Left ventricle myocardium superior (tissue), 1 donor: ENCODE measurements around the gene PPP1CA. TPM values are rescaled to one million over a fixed set of nuclear protein-coding genes. Genes with fewer than 3 reads are reported as not detected.

Experiments used
- ATAC-seq: fragments of 200-7000 bp; cut with Tn5 transposase; one replicate; pipeline ENCODE4 v1.9.1; 2020; ENCODE audit warnings: mild to moderate bottlenecking, moderate library complexity
- DNase-seq: peaks from one replicate; pipeline ENCODE4 v3.0.0-alpha.2; 2020
- intact Hi-C: fragments of 100-400 bp; cut with micrococcal nuclease; formaldehyde crosslinking; loops from one replicate; pipeline ENCODE4 v1.11.0; 2022
- total RNA-seq: library from RNA; stranded (reverse); fragmentation: NEBNext Ultra II Directional; extraction: Animal tissue kit (Norgen Biotek cat#: 25700); gene quantifications from one replicate; pipeline ENCODE4 v1.2.1, GENCODE V29; 2021
- donor health status: DM: no; HTN: yes; CAD: no; lungs with severe emphysema.

Gene PPP1CA
- total RNA-seq, 1 donor from 2014 or later = 106 TPM

DNA sequence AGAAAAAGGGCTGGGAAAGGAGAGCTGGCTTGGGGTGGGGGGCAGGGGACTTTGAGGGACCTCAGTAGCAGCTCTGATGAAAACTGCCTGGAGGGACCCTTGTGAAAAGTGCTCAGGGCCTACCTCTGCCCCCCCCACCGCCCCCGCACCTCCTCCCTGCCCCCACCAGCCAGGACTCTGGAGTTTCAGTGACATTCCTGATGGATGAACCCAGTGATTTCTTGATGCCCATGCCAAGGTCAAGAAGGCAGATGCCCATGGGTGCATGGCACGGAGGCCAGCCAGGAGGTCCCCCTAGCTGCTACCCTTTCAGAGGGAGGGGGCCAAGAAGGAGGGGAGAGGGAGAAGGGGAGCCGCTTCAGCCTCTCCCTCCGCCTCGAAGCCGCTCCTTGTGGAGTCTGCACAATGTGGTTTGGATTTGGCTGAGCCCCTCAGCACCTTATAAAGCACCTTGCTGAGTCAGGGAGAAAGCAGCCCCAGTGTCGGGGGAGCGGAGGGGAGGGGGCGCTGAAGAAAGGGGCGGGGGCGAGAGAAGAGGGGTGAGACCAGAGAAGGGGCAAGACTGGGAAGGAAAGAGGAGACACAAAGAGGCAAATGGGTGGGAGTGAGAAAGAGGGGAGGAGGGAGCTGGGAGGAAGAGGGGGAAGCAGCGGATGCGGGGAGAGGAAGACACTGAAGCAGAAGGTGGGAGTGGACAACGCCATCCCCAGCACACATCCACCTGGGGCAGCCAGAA, 26.2 kb downstream of the PPP1CA start:
- intact Hi-C loops = no loop called here
- no peak for ATAC-seq
- no peak for DNase-seq

DNA sequence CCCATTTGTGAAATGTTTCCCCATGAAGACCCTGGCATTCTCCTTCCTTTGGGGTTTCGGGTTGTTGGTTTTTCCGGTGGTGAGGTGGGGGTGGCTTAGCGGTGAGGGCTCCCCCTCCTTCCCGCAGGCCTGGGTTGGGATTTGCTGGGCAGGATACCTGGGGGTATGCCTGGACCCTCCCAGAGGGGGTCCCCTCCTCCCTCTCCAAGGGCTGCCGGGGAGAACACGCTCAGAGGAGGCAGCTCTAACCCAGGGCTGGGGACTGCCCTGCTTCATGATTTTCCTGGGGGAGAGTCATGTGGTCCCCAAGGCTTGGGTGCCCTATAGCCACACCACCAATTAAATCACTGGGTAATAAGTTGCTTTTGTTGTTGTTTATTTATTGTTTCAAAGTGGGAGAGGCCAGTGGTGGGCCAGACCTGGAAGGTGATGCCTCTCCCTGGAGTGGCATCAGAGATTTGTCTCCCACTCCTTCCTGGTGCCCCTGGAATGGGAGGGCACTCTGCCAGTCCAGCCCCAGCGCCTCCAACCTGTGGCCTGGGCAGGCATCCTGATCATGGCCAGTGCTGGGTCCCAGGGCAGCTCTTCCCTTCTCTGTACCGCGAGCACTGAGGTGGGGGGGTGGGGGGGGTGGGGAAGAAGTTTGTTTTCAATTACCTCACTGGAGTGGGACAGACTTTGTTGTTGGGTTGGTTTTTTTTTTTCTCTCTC, 26.9 kb downstream of the PPP1CA start:
- intact Hi-C loops = no loop called here
- DNase-seq (no peak), ATAC-seq (no peak)

- ATAC-seq (peak; percentile 58), DNase-seq (peak; percentile 68)
- intact Hi-C loops = no loop called here
Measured at GRCh38 chr11:67373648-67374570, 27.7 kb downstream of the PPP1CA start.

- intact Hi-C loops = no loop called here
- DNase-seq (peak; percentile 81), ATAC-seq (peak; percentile 74)
Measured at GRCh38 chr11:67372993-67373647, 28.5 kb downstream of the PPP1CA start, which contains the start of gene CLCF1. CLCF1 (minus strand) TSS chr11:67373598; CDS start chr11:67373539, 59 bp downstream.

DNA sequence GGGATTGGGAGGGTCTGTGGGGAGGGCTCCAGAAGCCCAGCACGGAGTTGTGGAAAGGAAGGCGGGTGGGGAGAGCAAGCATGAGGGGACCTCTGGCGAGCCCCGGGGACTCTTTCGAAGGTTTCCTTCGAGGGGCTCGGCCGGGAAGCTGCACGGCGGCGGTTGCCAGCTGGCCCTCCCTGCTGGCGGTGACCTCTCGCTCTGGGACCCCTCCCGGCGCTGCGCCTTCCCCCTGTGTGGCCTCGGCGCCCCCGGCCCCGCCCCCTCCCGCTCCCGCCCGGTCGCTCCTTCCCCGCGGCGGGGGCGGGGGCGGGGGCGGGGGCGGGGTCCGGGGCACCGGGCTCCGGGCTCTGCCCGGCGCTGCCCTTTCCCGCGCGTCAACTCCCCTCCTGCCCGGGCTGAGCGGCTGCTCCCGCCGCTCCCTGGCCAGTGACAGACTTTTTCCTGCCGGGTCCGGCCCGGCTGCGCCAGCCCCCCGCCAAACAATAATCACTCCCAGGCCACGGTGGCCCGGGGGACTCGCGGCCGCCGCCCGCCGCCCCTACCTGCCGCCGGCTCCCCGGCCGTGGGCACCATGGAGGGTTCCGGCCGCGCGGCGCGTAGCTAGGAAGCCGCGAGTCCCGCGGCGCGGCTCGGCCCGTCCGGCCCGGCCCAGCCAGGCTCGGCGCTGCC, 29.2 kb downstream of the PPP1CA start:
- intact Hi-C loops = no loop called here
- DNase-seq = peak; percentile 67
- peak; percentile 29 for ATAC-seq

DNA sequence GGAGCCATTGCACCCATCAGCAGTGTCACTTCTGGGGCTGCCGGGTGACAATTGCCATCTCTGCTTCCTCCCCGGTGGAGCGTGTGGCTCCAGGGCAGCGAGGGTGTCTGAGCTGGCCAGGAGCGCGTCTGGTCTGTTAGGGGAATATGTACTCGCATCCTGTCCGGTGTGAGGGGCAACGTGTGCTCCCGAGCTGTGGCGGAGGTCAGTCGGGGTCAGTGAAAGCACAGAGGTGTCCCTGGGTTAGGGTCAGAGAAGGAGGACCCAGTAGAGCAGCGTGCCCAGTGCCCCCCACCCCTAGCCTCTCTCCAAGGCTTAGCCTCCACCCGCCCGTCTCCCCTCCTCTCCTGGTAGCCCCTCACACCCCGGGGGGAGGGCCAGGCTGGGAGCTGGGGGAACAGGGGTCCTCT, 29.7 kb downstream of the PPP1CA start:
- ATAC-seq (no peak), DNase-seq (no peak)
- intact Hi-C loops = no loop called here

DNA sequence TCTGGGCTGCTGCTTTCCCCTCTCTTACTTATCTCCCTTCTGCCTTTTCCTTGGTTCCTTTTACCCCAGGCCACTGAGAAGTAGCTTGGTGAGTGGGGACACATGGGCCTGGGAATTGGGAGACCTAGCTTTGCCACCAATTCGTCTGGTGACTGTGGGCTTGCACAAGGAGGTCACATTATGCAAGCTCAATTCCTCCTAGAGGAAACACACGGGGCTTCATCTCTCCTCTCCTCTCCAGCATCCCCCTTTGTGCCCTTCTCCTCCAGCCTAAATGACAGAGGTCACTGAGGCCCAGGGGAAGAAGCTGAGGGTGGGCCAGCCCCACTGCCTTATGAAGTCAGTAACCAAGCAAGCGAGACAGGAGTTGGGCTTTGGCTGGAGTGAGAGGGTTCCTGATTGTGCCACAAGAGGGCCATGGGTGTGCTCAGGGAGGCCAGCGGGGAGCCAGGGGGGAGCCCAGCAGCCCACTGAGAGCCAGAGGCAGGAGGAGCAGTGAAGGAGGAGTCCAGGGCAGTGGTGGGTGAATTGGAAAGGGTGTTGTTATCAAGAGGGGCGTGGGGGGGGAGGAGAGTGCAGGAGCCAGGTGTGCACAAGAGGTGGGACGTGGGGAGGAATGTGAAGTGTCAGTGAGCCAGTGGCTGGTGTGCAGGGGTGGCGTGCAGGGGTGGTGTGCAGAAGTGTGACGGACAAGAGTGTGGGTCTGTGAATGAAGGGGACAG, 30.3 kb downstream of the PPP1CA start:
- ATAC-seq (peak; percentile 17), DNase-seq (no peak)
- intact Hi-C loops = no loop called here

- DNase-seq (no peak), ATAC-seq (no peak)
- intact Hi-C loops = no loop called here
Measured at GRCh38 chr11:67370351-67371076, 31.1 kb downstream of the PPP1CA start.

DNA sequence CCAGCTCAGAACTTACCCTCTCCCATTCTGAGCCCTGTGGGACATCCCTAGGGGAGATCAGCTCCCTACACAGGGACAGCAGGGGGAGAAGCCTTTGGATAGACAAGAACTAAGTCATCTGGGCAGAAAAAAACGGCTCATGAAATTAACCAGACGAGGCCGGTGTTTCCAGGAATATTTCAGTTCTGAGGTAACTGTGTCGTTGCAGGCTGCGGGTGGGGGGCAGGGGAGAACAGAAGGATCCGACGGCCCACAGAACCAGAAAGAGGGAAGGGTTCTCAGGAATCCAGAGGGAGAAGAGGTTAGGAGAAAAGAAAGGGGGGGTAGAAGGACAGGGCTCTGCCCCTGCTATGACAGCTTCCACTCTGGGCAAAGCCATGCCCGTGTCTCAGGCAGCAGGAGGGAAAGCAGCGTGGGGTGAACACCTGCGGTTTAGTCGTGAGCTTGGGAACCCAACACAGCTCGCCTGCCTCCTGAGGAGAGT, 31.8 kb downstream of the PPP1CA start:
- ATAC-seq = no peak
- DNase-seq = no peak
- intact Hi-C loops = no loop called here

DNA sequence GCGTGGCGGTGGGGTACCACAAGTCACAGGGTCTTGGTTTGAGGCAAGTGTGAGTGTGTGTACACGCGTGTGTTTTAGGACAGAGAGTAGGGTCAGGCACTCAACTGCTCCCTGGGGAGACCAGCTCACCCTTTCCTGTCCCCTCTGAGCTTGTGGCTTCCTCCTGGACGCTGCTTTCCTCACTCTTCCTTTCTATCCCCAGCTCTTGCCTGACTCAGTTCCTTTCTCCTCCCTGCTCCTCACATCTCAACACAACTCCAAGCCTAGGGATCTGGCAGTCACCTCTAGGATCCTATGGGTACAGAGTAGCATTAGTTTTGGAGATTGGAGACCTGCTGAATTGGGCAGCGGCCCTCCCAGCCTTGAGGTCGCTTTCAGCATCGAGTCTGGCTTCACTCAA, 32.4 kb downstream of the PPP1CA start:
- DNase-seq = no peak
- ATAC-seq = no peak
- intact Hi-C loops = no loop called here

- ATAC-seq (no peak), DNase-seq (no peak)
- intact Hi-C loops = no loop called here
Measured at GRCh38 chr11:67368621-67369020, 33.0 kb downstream of the PPP1CA start.

- DNase-seq (no peak), ATAC-seq (no peak)
- intact Hi-C loops = no loop called here
Measured at GRCh38 chr11:67367761-67368227, 33.9 kb downstream of the PPP1CA start.

- intact Hi-C loops = no loop called here
Measured at GRCh38 chr11:67366961-67367760, 34.5 kb downstream of the PPP1CA start.

GRCh38 chr11:67366546-67366945, 35.1 kb downstream of the PPP1CA start:
- ATAC-seq = peak; percentile 47
- intact Hi-C loops = no loop called here
- DNase-seq = no peak

More at GRCh38 chr11:67366961-67367760, 34.5 kb downstream of the PPP1CA start:
- DNase-seq = no peak
- ATAC-seq = peak; percentile 19

DNA sequence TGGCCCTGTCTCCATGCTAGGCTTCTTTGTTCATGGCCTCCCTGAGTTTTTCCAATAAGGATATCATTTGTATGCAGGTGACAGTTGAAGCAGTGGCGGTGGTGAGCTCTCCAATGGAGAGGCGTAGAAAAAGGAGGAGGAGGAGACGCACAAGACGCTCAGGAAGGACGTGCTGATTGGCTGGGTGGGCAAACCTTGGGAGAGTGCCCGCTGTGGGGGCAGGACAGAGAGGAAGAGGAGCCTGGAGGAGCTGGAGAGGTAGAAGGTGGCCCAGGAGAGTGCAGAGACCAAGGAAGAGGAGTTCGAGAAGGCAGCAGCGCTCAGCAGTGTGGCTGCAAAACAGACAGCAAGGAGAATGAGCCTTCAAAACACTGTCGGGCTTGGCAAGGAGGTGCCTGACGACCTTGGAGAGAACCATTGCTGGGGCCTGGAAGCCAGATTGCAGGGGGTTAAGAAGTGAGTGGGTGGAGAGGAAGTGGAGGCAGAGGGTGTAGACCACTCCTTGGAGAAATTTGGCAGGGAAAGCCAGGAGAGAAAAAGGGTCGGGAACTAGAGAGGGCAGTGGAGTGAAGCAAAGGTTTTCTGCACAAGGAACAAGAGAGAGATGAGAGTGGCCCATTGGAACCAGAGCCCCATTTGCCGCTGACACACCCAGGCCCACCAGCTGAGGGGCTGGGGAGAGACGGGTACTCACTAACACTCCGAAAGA, 35.8 kb downstream of the PPP1CA start:
- ATAC-seq (no peak), DNase-seq (no peak)
- intact Hi-C loops = no loop called here
